ENCODE results near the gene CST6.
"Not testable (repeated sequence)": the region's sequence is repeated elsewhere in the genome, so short reads cannot be mapped to it uniquely, and the experiment has no call there.

CST6 gene

DNA sequence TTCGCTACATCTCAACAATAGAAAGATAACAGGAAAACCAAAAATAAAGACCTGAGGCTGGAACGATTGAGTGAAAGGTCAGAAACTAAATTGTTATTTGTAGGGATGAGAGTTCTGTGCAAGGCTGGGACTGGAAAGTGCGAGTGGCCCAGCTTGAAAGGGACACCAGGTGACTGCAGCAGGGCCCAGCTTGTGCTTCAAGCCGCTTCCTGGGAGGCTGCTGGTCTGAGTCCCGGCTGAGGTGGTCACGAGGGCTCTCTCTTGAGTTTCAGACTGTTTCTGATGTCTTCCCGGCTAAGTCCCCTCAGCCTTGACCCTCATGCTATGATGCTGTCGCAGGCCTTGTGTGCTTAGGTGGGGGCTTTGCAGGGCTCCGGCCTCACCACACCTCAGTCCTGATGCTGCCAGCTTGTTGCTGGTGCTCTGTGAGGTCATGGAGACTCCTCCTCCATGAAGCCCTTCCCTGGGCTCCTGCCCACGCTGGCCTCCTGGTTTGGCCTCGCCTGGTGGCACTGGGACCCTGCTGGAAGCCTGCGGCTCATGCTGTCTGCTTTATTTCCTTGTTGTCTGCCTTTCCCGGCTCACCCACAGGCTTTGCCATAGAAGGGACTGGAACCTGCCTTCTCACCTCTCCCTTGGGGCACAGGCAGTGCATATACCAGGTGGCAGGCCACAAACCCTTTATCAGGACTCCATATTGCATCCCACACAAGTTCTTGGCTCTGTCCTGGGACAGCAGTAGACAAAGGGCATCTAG, 5.5 kb upstream of the CST6 start:
- H3K27ac Mint-ChIP-seq = no peak overlapping the region
- H3K36me3 Mint-ChIP-seq (ENCODE audit: low read depth) = peaks cover 35% of the 10 kb centered on the region
- no peaks in the 10 kb centered on the region for H3K27me3 Mint-ChIP-seq
- peaks cover 29% of the 10 kb centered on the region for H3K4me1 Mint-ChIP-seq (ENCODE audit: low read depth)
- no peaks in the 10 kb centered on the region for H3K9me3 Mint-ChIP-seq
- no peak overlapping the region for H3K4me3 Mint-ChIP-seq

GRCh38 chr11:66006891-66007176, 5.0 kb upstream of the CST6 start:
- peaks cover 27% of the 10 kb centered on the region for H3K4me1 Mint-ChIP-seq (ENCODE audit: low read depth)

DNA sequence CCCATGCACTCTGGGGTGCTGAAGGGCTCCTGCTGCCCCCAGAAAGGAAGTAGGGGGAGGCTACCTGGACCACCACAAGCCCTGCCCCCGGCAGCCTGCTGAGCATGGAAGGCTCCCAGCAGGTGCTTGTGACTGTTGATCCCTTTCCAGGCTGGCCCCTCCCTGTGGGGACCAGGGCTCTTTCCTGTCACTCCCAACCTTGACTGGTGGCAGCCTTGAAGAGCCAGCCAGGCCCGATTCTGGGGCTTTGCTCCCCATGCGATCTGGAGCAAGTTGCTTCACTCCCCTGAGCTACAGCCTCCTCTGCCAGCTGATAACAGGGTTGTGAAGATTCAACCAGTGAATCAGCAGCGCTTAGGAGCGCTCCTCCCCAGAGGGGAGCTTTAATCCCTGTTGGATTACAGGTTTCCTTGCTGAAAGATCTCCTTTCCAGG, 4.6 kb upstream of the CST6 start:
- Mint-ChIP-seq H3K36me3 (ENCODE audit: low read depth) (peaks cover 28% of the 10 kb centered on the region), H3K4me3 (no peak overlapping the region), H3K9me3 (no peaks in the 10 kb centered on the region), H3K27me3 (no peaks in the 10 kb centered on the region), H3K27ac (no peak overlapping the region), H3K4me1 (ENCODE audit: low read depth) (peaks cover 25% of the 10 kb centered on the region)

More at GRCh38 chr11:66006891-66007176, 5.0 kb upstream of the CST6 start:
- Mint-ChIP-seq H3K27me3 (no peaks in the 10 kb centered on the region), H3K36me3 (ENCODE audit: low read depth) (peaks cover 29% of the 10 kb centered on the region), H3K27ac (no peak overlapping the region), H3K9me3 (no peaks in the 10 kb centered on the region), H3K4me3 (no peak overlapping the region)

- Mint-ChIP-seq H3K27ac (no peak overlapping the region), H3K4me3 (no peak overlapping the region), H3K9me3 (no peaks in the 10 kb centered on the region), H3K27me3 (no peaks in the 10 kb centered on the region), H3K4me1 (ENCODE audit: low read depth) (peaks cover 20% of the 10 kb centered on the region), H3K36me3 (ENCODE audit: low read depth) (peaks cover 23% of the 10 kb centered on the region)
These were observed 3.7 kb upstream of the CST6 start for GRCh38 chr11:66008095-66008467.

- Mint-ChIP-seq H3K27me3 (no peaks in the 10 kb centered on the region), H3K36me3 (ENCODE audit: low read depth) (peaks cover 18% of the 10 kb centered on the region), H3K4me1 (ENCODE audit: low read depth) (peaks cover 15% of the 10 kb centered on the region), H3K4me3 (no peak overlapping the region), H3K9me3 (no peaks in the 10 kb centered on the region), H3K27ac (no peak overlapping the region)
These were observed 3.2 kb upstream of the CST6 start for GRCh38 chr11:66008468-66009101.

- not testable (repeated sequence) for H3K4me3 Mint-ChIP-seq; H3K4me1 Mint-ChIP-seq (ENCODE audit: low read depth); H3K9me3 Mint-ChIP-seq; H3K27ac Mint-ChIP-seq; H3K27me3 Mint-ChIP-seq; H3K36me3 Mint-ChIP-seq (ENCODE audit: low read depth)
These were observed 1.8 kb upstream of the CST6 start for GRCh38 chr11:66010036-66010435.

DNA sequence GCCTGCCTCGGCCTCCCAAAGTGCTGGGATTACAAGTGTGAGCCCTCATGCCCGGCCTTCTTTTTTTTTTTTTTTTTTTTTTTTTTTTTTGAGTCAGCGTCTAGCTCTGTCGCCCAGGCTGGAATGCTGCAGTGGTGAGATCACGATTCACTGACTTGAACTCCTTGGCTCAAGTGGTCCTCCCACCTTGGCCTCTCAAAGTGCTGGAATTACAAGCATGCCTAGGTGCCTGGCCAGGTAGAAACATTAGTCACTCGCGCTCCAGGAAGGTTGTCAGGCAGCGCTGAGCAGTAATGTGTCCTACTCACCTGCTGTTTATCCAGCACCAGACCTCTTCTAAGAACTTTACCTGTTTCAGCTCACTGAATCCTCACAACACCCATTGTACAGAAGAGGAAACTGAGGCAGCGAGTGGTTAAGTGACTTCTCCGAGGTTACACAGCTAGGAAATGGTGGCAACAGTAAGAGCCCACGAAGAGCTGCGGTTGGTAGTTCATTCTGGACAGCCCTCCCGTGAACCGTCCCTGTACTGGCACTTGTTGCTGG, 496 bp upstream of the CST6 start:
- Mint-ChIP-seq H3K9me3 (no peaks in the 10 kb centered on the region), H3K4me1 (ENCODE audit: low read depth) (no peaks in the 10 kb centered on the region), H3K27me3 (peaks cover 5% of the 10 kb centered on the region), H3K4me3 (no peak overlapping the region), H3K27ac (no peak overlapping the region), H3K36me3 (ENCODE audit: low read depth) (no peaks in the 10 kb centered on the region)

GRCh38 chr11:66012371-66012945, 650 bp downstream of the CST6 start:
- Mint-ChIP-seq H3K27ac (no peak overlapping the region), H3K4me3 (no peak overlapping the region), H3K27me3 (peaks cover 5% of the 10 kb centered on the region), H3K36me3 (ENCODE audit: low read depth) (no peaks in the 10 kb centered on the region), H3K9me3 (no peaks in the 10 kb centered on the region), H3K4me1 (ENCODE audit: low read depth) (peaks cover 1% of the 10 kb centered on the region)

DNA sequence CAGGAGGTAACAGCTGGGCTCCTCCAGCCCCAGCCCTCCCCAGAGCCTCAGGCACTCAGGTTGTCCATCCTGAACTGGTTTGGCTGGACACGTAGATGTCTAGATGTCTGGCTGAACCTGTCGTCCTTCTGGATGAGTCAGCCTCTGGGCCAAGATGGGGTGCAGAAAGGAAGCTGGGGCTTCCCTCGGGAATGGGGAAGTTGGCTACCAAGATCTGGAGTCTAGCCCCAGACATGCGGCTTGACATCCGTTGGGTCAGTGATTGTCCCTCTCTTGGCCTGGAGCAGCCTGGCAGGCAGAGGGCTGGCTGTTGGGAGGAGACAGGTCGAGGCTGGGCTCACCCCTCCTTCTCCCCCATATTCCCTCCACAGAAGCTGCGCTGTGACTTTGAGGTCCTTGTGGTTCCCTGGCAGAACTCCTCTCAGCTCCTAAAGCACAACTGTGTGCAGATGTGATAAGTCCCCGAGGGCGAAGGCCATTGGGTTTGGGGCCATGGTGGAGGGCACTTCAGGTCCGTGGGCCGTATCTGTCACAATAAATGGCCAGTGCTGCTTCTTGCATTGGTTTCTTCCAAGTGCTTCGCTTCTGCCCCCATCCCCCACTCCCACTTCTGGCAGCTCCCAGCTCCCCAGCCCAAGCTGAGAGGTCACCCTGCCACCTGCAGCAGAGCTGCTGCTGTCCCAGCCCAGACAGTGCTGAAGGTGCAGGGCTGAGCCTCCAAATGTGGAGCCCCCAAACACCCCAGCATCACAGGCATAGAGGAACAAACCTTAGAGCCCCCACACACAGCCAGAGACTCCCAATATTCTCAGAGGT, 1.3 kb downstream of the CST6 start:
- H3K27me3 Mint-ChIP-seq = peaks cover 5% of the 10 kb centered on the region
- H3K4me1 Mint-ChIP-seq (ENCODE audit: low read depth) = peaks cover 5% of the 10 kb centered on the region
- H3K4me3 Mint-ChIP-seq = no peak overlapping the region
- H3K36me3 Mint-ChIP-seq (ENCODE audit: low read depth) = no peaks in the 10 kb centered on the region
- H3K9me3 Mint-ChIP-seq = no peaks in the 10 kb centered on the region
- no peak overlapping the region for H3K27ac Mint-ChIP-seq

GRCh38 chr11:66013762-66014100, 1.9 kb downstream of the CST6 start:
- H3K27ac Mint-ChIP-seq = no peak overlapping the region
- H3K27me3 Mint-ChIP-seq = peaks cover 5% of the 10 kb centered on the region
- H3K36me3 Mint-ChIP-seq (ENCODE audit: low read depth) = no peaks in the 10 kb centered on the region
- H3K4me3 Mint-ChIP-seq = no peak overlapping the region
- no peaks in the 10 kb centered on the region for H3K9me3 Mint-ChIP-seq
- peaks cover 5% of the 10 kb centered on the region for H3K4me1 Mint-ChIP-seq (ENCODE audit: low read depth)

GRCh38 chr11:66014804-66015453, 3.1 kb downstream of the CST6 start:
- H3K4me3 Mint-ChIP-seq = no peak overlapping the region
- H3K9me3 Mint-ChIP-seq = no peaks in the 10 kb centered on the region
- H3K36me3 Mint-ChIP-seq (ENCODE audit: low read depth) = no peaks in the 10 kb centered on the region
- H3K27me3 Mint-ChIP-seq = peaks cover 5% of the 10 kb centered on the region
- H3K4me1 Mint-ChIP-seq (ENCODE audit: low read depth) = peaks cover 5% of the 10 kb centered on the region
- no peak overlapping the region for H3K27ac Mint-ChIP-seq

- peaks cover 5% of the 10 kb centered on the region for H3K27me3 Mint-ChIP-seq
- no peaks in the 10 kb centered on the region for H3K9me3 Mint-ChIP-seq
- no peaks in the 10 kb centered on the region for H3K36me3 Mint-ChIP-seq (ENCODE audit: low read depth)
- H3K4me3 Mint-ChIP-seq = no peak overlapping the region
- H3K4me1 Mint-ChIP-seq (ENCODE audit: low read depth) = peaks cover 8% of the 10 kb centered on the region
- no peak overlapping the region for H3K27ac Mint-ChIP-seq
These were observed 3.7 kb downstream of the CST6 start for GRCh38 chr11:66015454-66015881.

GRCh38 chr11:66015936-66016792, 4.4 kb downstream of the CST6 start:
- H3K36me3 Mint-ChIP-seq (ENCODE audit: low read depth) = no peaks in the 10 kb centered on the region
- H3K27ac Mint-ChIP-seq = no peak overlapping the region
- H3K4me1 Mint-ChIP-seq (ENCODE audit: low read depth) = peaks cover 15% of the 10 kb centered on the region
- no peaks in the 10 kb centered on the region for H3K9me3 Mint-ChIP-seq
- H3K27me3 Mint-ChIP-seq = peaks cover 5% of the 10 kb centered on the region
- H3K4me3 Mint-ChIP-seq = no peak overlapping the region

DNA sequence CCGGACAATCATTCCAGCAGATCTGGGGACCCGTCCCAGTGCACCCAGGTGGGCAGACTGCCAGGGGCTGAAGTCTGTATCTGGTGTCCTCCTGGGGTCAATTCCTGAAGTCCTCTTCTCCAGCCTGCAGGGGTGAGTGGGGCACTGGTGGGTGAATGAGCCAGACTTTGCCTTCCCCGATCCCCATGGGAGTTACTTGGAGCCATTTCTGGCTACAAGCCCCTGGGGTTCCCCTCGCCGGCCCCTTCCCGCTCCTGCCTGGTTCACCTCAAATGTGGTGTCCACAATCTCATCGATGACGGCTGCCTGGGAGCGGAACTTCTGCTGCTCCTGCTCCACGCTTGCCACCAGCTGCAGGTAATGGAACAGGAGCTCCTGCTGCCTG, 5.0 kb downstream of the CST6 start:
- H3K36me3 Mint-ChIP-seq (ENCODE audit: low read depth) = no peaks in the 10 kb centered on the region
- H3K27ac Mint-ChIP-seq = no peak overlapping the region
- peaks cover 5% of the 10 kb centered on the region for H3K27me3 Mint-ChIP-seq

More for the DNA sequence above, 5.0 kb downstream of the CST6 start:
- Mint-ChIP-seq H3K4me3 (no peak overlapping the region), H3K4me1 (ENCODE audit: low read depth) (peaks cover 21% of the 10 kb centered on the region), H3K9me3 (no peaks in the 10 kb centered on the region)

All from stimulated activated naive CD8-positive, alpha-beta T cell treated with anti-CD3 and anti-CD28 coated beads, Interleukin-15, Interleukin-2, amounts not matched to agents 100 ng/mL and 50 ng/mL, for 24 hours (primary cell).